Raji (cell line): ENCODE data around the gene FANCI.
A peak's percentile ranks its signal among the peaks of the same experiment; 100 is the strongest.

Experiments
- POLR2A ChIP-seq: IDR thresholded peaks from 2 replicates; pipeline ENCODE4 v1.6.1; 2011; ENCODE audit warnings: low read depth, low read length, control low read depth; ENCODE audit not compliant: insufficient read depth

The FANCI gene

GRCh38 chr15:89322822-89323221, 79.0 kb downstream of the FANCI start:
- TF ChIP-seq POLR2A = no peak

GRCh38 chr15:89323825-89324224, 80.0 kb downstream of the FANCI start:
- no peak for TF ChIP-seq POLR2A

GRCh38 chr15:89325039-89325803, 81.4 kb downstream of the FANCI start:
- TF ChIP-seq POLR2A = no peak

- TF ChIP-seq POLR2A = no peak
Observed at GRCh38 chr15:89326316-89326715, 82.5 kb downstream of the FANCI start.

- TF ChIP-seq POLR2A = no peak
Observed at GRCh38 chr15:89327113-89327512, 83.3 kb downstream of the FANCI start.

- TF ChIP-seq POLR2A = no peak
Observed at GRCh38 chr15:89328398-89329254, 84.8 kb downstream of the FANCI start.

- no peak for TF ChIP-seq POLR2A
Observed at GRCh38 chr15:89329329-89330084, 85.7 kb downstream of the FANCI start.

GRCh38 chr15:89330119-89330518, 86.3 kb downstream of the FANCI start:
- no peak for TF ChIP-seq POLR2A

GRCh38 chr15:89330881-89331595, 87.3 kb downstream of the FANCI start:
- TF ChIP-seq POLR2A = no peak

GRCh38 chr15:89332446-89332845, 88.7 kb downstream of the FANCI start:
- no peak for TF ChIP-seq POLR2A

GRCh38 chr15:89333011-89333860, 89.5 kb downstream of the FANCI start:
- no peak for TF ChIP-seq POLR2A

GRCh38 chr15:89333959-89334509, 90.3 kb downstream of the FANCI start:
- TF ChIP-seq POLR2A = no peak

GRCh38 chr15:89334510-89335297, 90.9 kb downstream of the FANCI start, which contains the start of gene POLG:
POLG (minus strand) TSS chr15:89334824; CDS start chr15:89333754, 1,070 bp downstream.
- TF ChIP-seq POLR2A = peak; percentile 98
